IMR-90 (cell line): ENCODE measurements around the gene GPAM.
"Not testable (repeated sequence)": the region's sequence is repeated elsewhere in the genome, so short reads cannot be mapped to it uniquely, and the experiment has no call there.

ENCODE experiments used
- CTCF ChIP-seq: conservative IDR thresholded peaks from 2 replicates; pipeline ENCODE4 v1.5.1; 2012; ENCODE audit warnings: mild to moderate bottlenecking, low read depth, low read length, improper control_type of control experiment
- ELK1 ChIP-seq: fragments of 150-350 bp; IDR thresholded peaks from 2 replicates; pipeline ENCODE4 v1.6.1; 2016; ENCODE audit warnings: low read depth, mild to moderate bottlenecking, low read length, moderate library complexity, borderline replicate concordance
- FOS ChIP-seq: fragments of 150-350 bp; IDR thresholded peaks from 2 replicates; pipeline ENCODE4 v1.6.1; 2016; ENCODE audit warnings: low read depth, low read length
- MAZ ChIP-seq: IDR thresholded peaks from 2 replicates; pipeline ENCODE4 v1.6.1; 2012; ENCODE audit warnings: low read depth, mild to moderate bottlenecking, low read length, improper control_type of control experiment, moderate library complexity, borderline replicate concordance
- NFE2L2 ChIP-seq: fragments of 150-350 bp; IDR thresholded peaks from 2 replicates; pipeline ENCODE4 v1.6.1; 2016; ENCODE audit warnings: low read depth, mild to moderate bottlenecking, low read length
- POLR2A ChIP-seq: IDR thresholded peaks from 2 replicates; pipeline ENCODE4 v1.6.1; 2012; ENCODE audit warnings: mild to moderate bottlenecking, low read depth, low read length
- RCOR1 ChIP-seq: IDR thresholded peaks from 2 replicates; pipeline ENCODE4 v1.6.1; 2012; ENCODE audit warnings: mild to moderate bottlenecking, low read length, improper control_type of control experiment; ENCODE audit not compliant: insufficient replicate concordance
- SMC3 ChIP-seq: fragments of 150-350 bp; IDR thresholded peaks from 2 replicates; pipeline ENCODE4 v1.6.1; 2016; ENCODE audit warnings: low read depth, mild to moderate bottlenecking, antibody characterized with exemption, low read length, moderate library complexity
- USF2 ChIP-seq: fragments of 150-350 bp; IDR thresholded peaks from 2 replicates; pipeline ENCODE4 v1.6.1; 2017; ENCODE audit warnings: mild to moderate bottlenecking, antibody characterized with exemption, low read length, low read depth

- TF ChIP-seq POLR2A, CTCF, FOS, SMC3, RCOR1, ELK1, USF2, NFE2L2, MAZ: not testable (repeated sequence)
Observed at GRCh38 chr10:112200259-112200658, 16.7 kb upstream of the GPAM start.
